Spleen (tissue), 11 donors: ENCODE measurements around the gene CCDC88A. TPM values are rescaled to one million over a fixed set of nuclear protein-coding genes. Genes with fewer than 3 reads are reported as not detected.
"Not testable (repeated sequence)": the region's sequence is repeated elsewhere in the genome, so short reads cannot be mapped to it uniquely, and the experiment has no call there.

Experiments
- DNase-seq: peaks from one replicate; pipeline ENCODE4 v3.0.0-alpha.2; 2020
- H3K27ac ChIP-seq, 8 donors: fragments of 200-600 bp; sonication (generic) in 7 of 8; 1 replicate in 4 of 8; 2 replicates in 4 of 8; pipeline versions ENCODE4 v1.5.0 to v1.8.0; 2016 to 2021; ENCODE audit warnings: inconsistent platforms in 4 of 8, mild to moderate bottlenecking in 4 of 8, moderate library complexity in 1 of 8
- H3K27me3 ChIP-seq, 7 donors: fragments of 200-600 bp; sonication (generic) in 6 of 7; replicated peaks in 1 of 7; 1 replicate in 4 of 7; 2 replicates in 3 of 7; pipeline versions ENCODE4 v1.5.0 to v1.8.0; 2016 to 2021; ENCODE audit warnings: inconsistent platforms in 3 of 7, mild to moderate bottlenecking in 1 of 7
- H3K36me3 ChIP-seq, 6 donors: fragments of 200-600 bp; sonication (generic) in 5 of 6; 1 replicate in 4 of 6; 2 replicates in 2 of 6; pipeline versions ENCODE4 v1.5.0 to v1.8.0; 2016 to 2021; ENCODE audit warnings: inconsistent platforms in 2 of 6
- H3K4me1 ChIP-seq, 6 donors: fragments of 200-600 bp; sonication (generic) in 5 of 6; 1 replicate in 3 of 6; 2 replicates in 3 of 6; pipeline versions ENCODE4 v1.5.0 to v1.8.0; 2016 to 2021; ENCODE audit warnings: inconsistent platforms in 3 of 6
- H3K4me3 ChIP-seq, 8 donors: fragments of 200-600 bp; sonication (generic) in 7 of 8; 1 replicate in 4 of 8; 2 replicates in 4 of 8; pipeline versions ENCODE4 v1.5.0 to v1.8.0; 2016 to 2021; ENCODE audit warnings: inconsistent platforms in 4 of 8, mild to moderate bottlenecking in 4 of 8, moderate library complexity in 2 of 8
- H3K9me3 ChIP-seq, 8 donors: fragments of 200-600 bp; sonication (generic) in 7 of 8; 1 replicate in 4 of 8; 2 replicates in 4 of 8; pipeline versions ENCODE4 v1.5.0 to v1.8.0; 2016 to 2021; ENCODE audit warnings: inconsistent platforms in 4 of 8
- CTCF ChIP-seq, 11 experiments: fragments of 200-600 bp in 7 of 11; fragments of 450-650 bp in 4 of 11; sonication (generic) in 4 of 11; IDR thresholded peaks in 8 of 11; conservative IDR thresholded peaks in 3 of 11; 1 replicate in 7 of 11; 2 replicates in 4 of 11; pipeline versions ENCODE4 v1.4.0 to v1.8.0; 2016 to 2021; ENCODE audit warnings: antibody characterized with exemption in 11 of 11, inconsistent platforms in 4 of 11, mild to moderate bottlenecking in 1 of 11
- POLR2A ChIP-seq, 3 donors: fragments of 450-650 bp; IDR thresholded peaks; one replicate each; pipeline ENCODE4 v1.5.1; 2017; ENCODE audit warnings: antibody characterized with exemption in 3 of 3, mild to moderate bottlenecking in 1 of 3
- POLR2AphosphoS5 ChIP-seq, 3 donors: sonication (generic); formaldehyde crosslinking; IDR thresholded peaks; one replicate each; pipeline ENCODE4 v1.5.1; 2017; ENCODE audit warnings: antibody characterized with exemption in 3 of 3
- WGBS, 5 donors: extraction: QIAGEN DNeasy Blood & Tissue Kit in 3 of 5; methylation state at CpG; one replicate each; pipeline versions ENCODE4 v1.1.5 to v1.1.7; 2013 to 2018; 5-methylcytosine and 5-hydroxymethylcytosine counted together
- intact Hi-C: fragments of 100-400 bp; cut with DNase I; formaldehyde crosslinking; loops from one replicate; pipeline ENCODE4 v1.15.0; 2023; ENCODE audit warnings: low total_unique reads
- polyA plus RNA-seq, 3 donors: library from polyadenylated mRNA; stranded (reverse); fragments of 200-250 nt; gene quantifications; one replicate each; pipeline ENCODE4 v1.2.1, GENCODE V29; 2013
- total RNA-seq, 7 donors: library from RNA; depleted of rRNA in 3 of 7; stranded (reverse); fragments of >200 nt in 3 of 7; fragmentation: NEBNext Ultra II Directional in 4 of 7; extraction: Animal tissue kit (Norgen Biotek cat#: 25700) in 4 of 7; gene quantifications; one replicate each; pipeline versions ENCODE4 v1.1.0 to v1.2.1, GENCODE V29; 2016 to 2021
- donor health status: healthy with polysubstance abuse.
- donor health status: DM: no; HTN: no; CAD: no; lungs with moderate emphysema.
- donor health status: DM: no; HTN: no; CAD: no.
- donor health status: Bipolar disorder and iron deficiency.
- donor health status: healthy.
- donor health status: DM: no; HTN: no; CAD: no.
- donor health status: DM: yes; HTN: yes; CAD: no.

The CCDC88A gene
- total and polyA plus RNA-seq, 10 donors = 16.4 to 130 (median 77.9) TPM

GRCh38 chr2:55269645-55269990 lies 150.0 kb downstream of the CCDC88A start:
- peaks cover 13 to 27% (median 21%) of the 10 kb centered on the region in 6 donors for H3K4me1 ChIP-seq
- H3K27ac ChIP-seq = peak overlapping the region; percentile 83 to 93 (median 88)
- peak overlapping the region; percentile 61 to 92 (median 66) for H3K4me3 ChIP-seq
- H3K27me3 ChIP-seq = no peaks in the 10 kb centered on the region
- 28 to 37% (median 32%) methylated on average over 7 of the region's 7 CpGs for WGBS, 5 donors
- DNase-seq = no peak
- peaks cover 0 to 34% (median 20%) of the 10 kb centered on the region in 6 donors for H3K36me3 ChIP-seq
- intact Hi-C loops = no loop called here
- no peaks in the 10 kb centered on the region for H3K9me3 ChIP-seq
- TF ChIP-seq CTCF (IDR thresholded peaks at IDR 0.05 in 8 of 11, conservative IDR thresholded peaks at IDR 0.05 in 3 of 11) = peak in 1 of 11 experiments; percentile 6
- TF ChIP-seq POLR2AphosphoS5 (IDR thresholded peaks at IDR 0.05) = no peak

- Histone ChIP-seq H3K27ac (peak within 1 kb of the TSS; percentile 83 to 93 (median 88)), H3K4me1 (peaks cover 13 to 27% (median 21%) of the 10 kb centered on the region in 6 donors), H3K4me3 (peak within 1 kb of the TSS; percentile 61 to 92 (median 66)), H3K27me3 (no peaks in the 10 kb centered on the region), H3K9me3 (no peaks in the 10 kb centered on the region), H3K36me3 (peaks cover 0 to 39% (median 20%) of the 10 kb centered on the region in 6 donors)
- TF ChIP-seq POLR2AphosphoS5 (IDR thresholded peaks at IDR 0.05) (peak; percentile 89 to 92 (median 90)), POLR2A (IDR thresholded peaks at IDR 0.05) (peak in 2 of 3 donors; percentile 40 to 47), CTCF (IDR thresholded peaks at IDR 0.05 in 8 of 11, conservative IDR thresholded peaks at IDR 0.05 in 3 of 11) (peak in 6 of 11 experiments; percentile 19 to 45 (median 36))
- peak; percentile 96 for DNase-seq
- intact Hi-C loops = no loop called here
- 0 to 1% (median 0%) methylated on average over 43 of the region's 43 CpGs for WGBS, 5 donors
Measured at GRCh38 chr2:55268907-55269644, 150.6 kb downstream of the CCDC88A start, which contains the start of gene MTIF2. Gene MTIF2 (minus strand): TSS chr2:55269231. CDS start chr2:55263858, 5,373 bp downstream.

GRCh38 chr2:55268288-55268906 lies 151.3 kb downstream of the CCDC88A start:
- Histone ChIP-seq H3K27ac (peak overlapping the region; percentile 83 to 93 (median 88)), H3K4me3 (peak overlapping the region; percentile 61 to 92 (median 66)), H3K9me3 (no peaks in the 10 kb centered on the region), H3K27me3 (no peaks in the 10 kb centered on the region), H3K36me3 (peaks cover 0 to 46% (median 25%) of the 10 kb centered on the region in 6 donors), H3K4me1 (peaks cover 13 to 27% (median 21%) of the 10 kb centered on the region in 6 donors)
- no peak for DNase-seq
- no peak for TF ChIP-seq POLR2AphosphoS5 (IDR thresholded peaks at IDR 0.05)
- TF ChIP-seq POLR2A (IDR thresholded peaks at IDR 0.05) = no peak
- TF ChIP-seq CTCF (IDR thresholded peaks at IDR 0.05 in 8 of 11, conservative IDR thresholded peaks at IDR 0.05 in 3 of 11) = no peak
- WGBS, 5 donors = 15 to 23% (median 20%) methylated on average over 13 of the region's 13 CpGs
- intact Hi-C loops = no loop called here

- H3K4me3 ChIP-seq, H3K9me3 ChIP-seq, intact Hi-C loops, H3K4me1 ChIP-seq, H3K27ac ChIP-seq, DNase-seq, H3K27me3 ChIP-seq: not testable (repeated sequence)
- peaks cover 0 to 99% (median 78%) of the 10 kb centered on the region in 6 donors for H3K36me3 ChIP-seq
- 91 to 99% (median 93%) methylated on average over 3 of the region's 3 CpGs for WGBS, 5 donors
Measured at GRCh38 chr2:55259586-55259985, 160.1 kb downstream of the CCDC88A start.
